PC-3 (cell line): ENCODE data around the gene YES1. TPM values are rescaled to one million over a fixed set of nuclear protein-coding genes. Genes with fewer than 3 reads are reported as not detected.
"Not testable (repeated sequence)": the region's sequence is repeated elsewhere in the genome, so short reads cannot be mapped to it uniquely, and the experiment has no call there.

Source experiments
- ATAC-seq: fragments of 200-7000 bp; cut with Tn5 transposase; 2 replicates; pipeline ENCODE4 v1.9.1; 2020; ENCODE audit warnings: mild to moderate bottlenecking, moderate library complexity
- BruUV-seq: library from RNA; stranded (reverse); fragments of 400-500 nt; replicated peaks from 2 replicates; lab custom pipeline; 2021; lab: Mats Ljungman, UMichigan
- CTCF ChIA-PET: fragments of 300-600 bp; sonication (Branson Sonifier 250); formaldehyde crosslinking; loops from one replicate; lab custom pipeline; 2022; ENCODE audit warnings: antibody characterized with exemption; lab: Charles Lee
- POLR2A ChIA-PET: fragments of 300-600 bp; sonication (Branson Sonifier 250); formaldehyde crosslinking; loops from one replicate; lab custom pipeline; 2022; ENCODE audit warnings: antibody characterized with exemption; ENCODE audit not compliant: unreplicated experiment; lab: Charles Lee
- DNase-seq: peaks from one replicate; pipeline ENCODE4 v3.0.0-alpha.2; 2015
- H2AFZ ChIP-seq: fragments of 300-600 bp; sonication (generic); 2 replicates; pipeline ENCODE4 v1.6.0; 2016; ENCODE audit warnings: antibody characterized with exemption, low read length
- H3F3A ChIP-seq: fragments of 300-600 bp; sonication (generic); one replicate; pipeline ENCODE4 v1.6.0; 2017; ENCODE audit warnings: antibody characterized with exemption, low read length, control low read depth, mild to moderate bottlenecking; ENCODE audit not compliant: unreplicated experiment
- H3K27ac ChIP-seq: fragments of 300-600 bp; sonication (generic); 2 replicates; pipeline ENCODE4 v1.5.1; 2016; ENCODE audit warnings: mild to moderate bottlenecking, low read length
- H3K27me3 ChIP-seq: fragments of 300-600 bp; sonication (generic); 2 replicates; pipeline ENCODE4 v1.6.1; 2016; ENCODE audit warnings: low read length, mixed read lengths
- H3K36me3 ChIP-seq: fragments of 300-600 bp; sonication (generic); 2 replicates; pipeline ENCODE4 v1.6.1; 2016; ENCODE audit warnings: low read depth, mixed run types, low read length, mixed read lengths
- H3K4me1 ChIP-seq: fragments of 300-600 bp; sonication (generic); 2 replicates; pipeline ENCODE4 v1.5.1; 2016; ENCODE audit warnings: low read length; ENCODE audit not compliant: insufficient read depth
- H3K4me2 ChIP-seq: fragments of 300-600 bp; sonication (generic); 2 replicates; pipeline ENCODE4 v1.6.0; 2016; ENCODE audit warnings: low read length
- H3K4me3 ChIP-seq: fragments of 300-600 bp; sonication (generic); 2 replicates; pipeline ENCODE4 v1.5.1; 2016; ENCODE audit warnings: mild to moderate bottlenecking, low read length, mixed read lengths
- H3K79me2 ChIP-seq: fragments of 300-600 bp; sonication (generic); 2 replicates; pipeline ENCODE4 v1.6.1; 2017; ENCODE audit warnings: low read length, mixed read lengths
- H3K9ac ChIP-seq: fragments of 300-600 bp; sonication (generic); 2 replicates; pipeline ENCODE4 v1.6.0; 2016; ENCODE audit warnings: mild to moderate bottlenecking, low read length
- H3K9me2 ChIP-seq: fragments of 300-600 bp; sonication (generic); replicated peaks from 2 replicates; pipeline ENCODE4 v1.6.1; 2016; ENCODE audit warnings: mixed run types, low read length, mixed read lengths
- H3K9me3 ChIP-seq: fragments of 300-600 bp; sonication (generic); 2 replicates; pipeline ENCODE4 v1.6.1; 2016; ENCODE audit warnings: low read length, mixed read lengths
- H4K20me1 ChIP-seq: fragments of 300-600 bp; sonication (generic); 2 replicates; pipeline ENCODE4 v1.6.1; 2016; ENCODE audit warnings: low read length, mixed read lengths
- CTCF ChIP-seq: fragments of 300-600 bp; sonication (generic); conservative IDR thresholded peaks from 2 replicates; pipeline ENCODE4 v1.5.1; 2017; ENCODE audit warnings: antibody characterized with exemption, low read depth, mild to moderate bottlenecking, low read length
- EZH2 ChIP-seq: fragments of 300-600 bp; sonication (generic); IDR thresholded peaks from one replicate; pipeline ENCODE4 v1.6.1; 2017; ENCODE audit warnings: antibody characterized with exemption, mild to moderate bottlenecking, low read length; ENCODE audit not compliant: unreplicated experiment
- EZH2phosphoT487 ChIP-seq: fragments of 300-600 bp; sonication (generic); IDR thresholded peaks from 2 replicates; pipeline ENCODE4 v1.6.1; 2018; ENCODE audit warnings: mild to moderate bottlenecking, antibody characterized with exemption, low read length, borderline replicate concordance
- intact Hi-C: fragments of 100-400 bp; cut with micrococcal nuclease; formaldehyde crosslinking; loops from 2 replicates; pipeline ENCODE4 v1.9.0; 2023
- total RNA-seq: library from RNA; depleted of rRNA; stranded (reverse); fragments of >200 nt; gene quantifications from 2 replicates; pipeline ENCODE4 v1.2.3, GENCODE V29; 2014

YES1 gene
- total RNA-seq, 1 experiment from 2014 or later = 73.5 TPM

DNA sequence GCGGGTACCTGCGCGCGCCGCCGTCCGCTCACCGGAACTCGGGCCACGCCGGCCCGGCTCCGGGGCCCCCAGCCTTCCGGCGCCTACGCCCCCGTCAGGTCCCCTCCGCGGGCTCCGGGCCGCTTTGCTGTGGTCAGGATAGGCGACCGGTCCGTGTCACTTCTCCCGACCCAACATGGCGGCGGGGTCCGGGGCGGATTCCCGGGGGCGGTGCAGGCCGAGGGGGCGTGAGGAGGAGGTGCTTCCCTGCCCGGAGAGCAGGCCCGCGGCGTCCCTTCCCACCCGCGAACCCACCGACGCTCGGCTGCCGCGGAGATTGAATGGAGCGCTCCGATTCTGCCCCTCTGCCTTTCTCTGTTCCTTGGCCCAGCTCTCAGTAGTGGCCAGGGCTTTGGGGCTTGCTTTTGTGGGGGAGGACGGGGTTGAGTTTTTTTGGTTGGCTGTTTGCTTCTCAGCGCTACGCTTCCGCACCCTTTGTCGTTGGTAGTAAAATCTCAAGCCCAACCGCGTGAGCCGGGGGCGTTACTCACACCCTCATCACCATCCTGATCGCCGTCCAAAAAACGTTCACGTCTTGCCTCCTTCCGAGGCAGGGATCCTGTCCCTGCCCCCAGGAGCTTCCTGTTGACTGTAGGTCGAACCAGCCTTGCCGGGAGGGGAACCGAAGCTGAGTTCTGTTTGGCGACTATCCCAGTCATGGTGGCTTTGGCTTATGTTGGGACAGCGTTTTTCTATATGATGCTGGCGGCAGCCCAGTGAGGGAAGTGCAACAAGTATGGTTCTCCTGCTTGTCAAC, 532 bp upstream of the YES1 start:
- Histone ChIP-seq H3K79me2 (peaks cover 42% of the 10 kb centered on the region), H3K9ac (peak overlapping the region; percentile 93), H2AFZ (peak overlapping the region; percentile 87), H3K4me1 (peaks cover 12% of the 10 kb centered on the region), H3K4me3 (peak overlapping the region; percentile 100), H3K36me3 (no peaks in the 10 kb centered on the region), H3K27me3 (no peaks in the 10 kb centered on the region), H3K9me3 (peaks cover 4% of the 10 kb centered on the region; the same call in 1 of the 2 replicates), H3K4me2 (peak overlapping the region; percentile 81), H3K27ac (peak overlapping the region; percentile 97), H3K9me2 (no peaks in the 10 kb centered on the region), H3F3A (no peaks in the 10 kb centered on the region), H4K20me1 (peaks cover 42% of the 10 kb centered on the region)
- peak; percentile 95 for DNase-seq
- no peak for TF ChIP-seq EZH2phosphoT487
- no peak for TF ChIP-seq EZH2
- no peak for TF ChIP-seq CTCF
- CTCF ChIA-PET = no interaction called here
- POLR2A ChIA-PET = no interaction called here
- intact Hi-C loops = loop anchor here (2.0 to 5.0 kb wide), 2 partner anchors 18 to 70 kb away; no protein-coding TSS in a partner anchor
- peak; percentile 67 for ATAC-seq
- TSS peak; percentile 80 for BruUV-seq

DNA sequence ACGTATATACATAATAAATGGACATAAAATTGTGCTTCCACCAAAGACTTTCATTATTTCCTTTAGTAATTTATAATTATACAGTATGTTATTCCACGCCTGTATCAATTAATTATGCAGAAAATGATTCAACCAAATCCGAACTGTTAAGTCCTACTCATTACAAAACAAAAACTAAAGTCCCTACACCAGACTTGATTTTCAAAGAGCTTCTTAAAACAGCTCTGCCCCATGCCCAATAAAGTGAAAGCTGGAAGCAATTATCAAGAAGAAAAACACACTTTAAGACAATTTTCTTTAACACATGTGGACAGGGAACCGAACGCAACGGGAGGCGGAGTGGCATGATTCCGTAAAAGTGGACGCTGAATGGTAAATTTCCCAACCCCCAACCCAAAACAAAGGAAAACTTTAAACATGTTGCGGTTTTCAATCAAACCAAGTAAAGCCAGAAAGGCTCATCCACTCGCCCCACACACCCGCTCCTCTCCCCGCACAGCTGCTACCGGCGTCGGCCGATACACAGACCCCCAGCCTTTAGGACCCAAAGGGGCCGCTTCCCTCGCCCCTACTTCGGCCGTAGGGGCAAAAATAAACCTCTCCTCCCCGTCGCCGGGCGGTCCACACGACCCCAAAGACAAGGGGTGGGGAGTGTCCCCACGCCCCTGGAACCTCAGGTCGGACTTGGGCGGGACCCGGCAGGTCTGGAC, 705 bp downstream of the YES1 start:
- DNase-seq = peak; percentile 37
- H3K9me3 ChIP-seq = peaks cover 4% of the 10 kb centered on the region; the same call in 1 of the 2 replicates
- H3K4me3 ChIP-seq = peak overlapping the region; percentile 100
- no peaks in the 10 kb centered on the region for H3K27me3 ChIP-seq
- H3K36me3 ChIP-seq = no peaks in the 10 kb centered on the region
- H3K79me2 ChIP-seq = peaks cover 55% of the 10 kb centered on the region
- peak overlapping the region; percentile 93 for H3K9ac ChIP-seq
- H2AFZ ChIP-seq = peak overlapping the region; percentile 57
- ATAC-seq = peak; percentile 20; the same call in 1 of the 2 replicates
- peaks cover 12% of the 10 kb centered on the region for H3K4me1 ChIP-seq
- H4K20me1 ChIP-seq = peaks cover 50% of the 10 kb centered on the region
- H3K9me2 ChIP-seq = no peaks in the 10 kb centered on the region
- BruUV-seq = TSS peak; percentile 48
- CTCF ChIA-PET = no interaction called here
- POLR2A ChIA-PET = no interaction called here
- TF ChIP-seq EZH2 = no peak
- H3K4me2 ChIP-seq = peak overlapping the region; percentile 82
- intact Hi-C loops = loop anchor here (5.0 kb wide), 1 partner anchor 69 kb away; no protein-coding TSS in a partner anchor
- H3F3A ChIP-seq = no peaks in the 10 kb centered on the region
- H3K27ac ChIP-seq = peak overlapping the region; percentile 97

DNA sequence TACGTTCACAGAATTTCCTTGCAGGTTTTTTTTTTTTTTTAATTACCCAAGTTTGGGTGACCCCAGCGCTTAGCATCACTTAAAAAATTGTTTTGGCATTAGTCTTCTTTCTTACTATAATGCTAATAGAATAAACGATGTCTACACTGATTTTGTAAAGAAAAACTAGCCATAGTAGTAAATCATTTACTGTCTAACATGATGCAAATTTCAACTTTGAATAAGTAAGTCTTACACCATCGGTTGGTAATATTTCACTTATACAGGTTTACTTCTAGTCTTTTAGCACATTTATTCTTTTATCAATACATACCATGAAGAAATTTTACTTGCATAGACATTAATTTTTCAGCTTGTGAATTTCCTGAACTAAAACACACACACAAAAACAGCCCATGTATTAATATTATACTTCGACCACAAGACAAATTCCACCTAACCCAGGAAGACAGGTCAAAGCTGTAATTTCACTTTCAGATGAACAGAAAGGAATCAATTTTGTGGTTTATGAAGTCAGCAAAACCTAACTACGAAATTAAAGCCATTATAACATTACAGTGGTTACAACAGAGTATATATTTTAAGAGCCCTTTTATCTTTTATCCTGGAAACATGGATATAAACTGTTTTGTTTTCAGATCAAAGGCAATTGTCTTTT, 1.9 kb downstream of the YES1 start:
- DNase-seq = no peak
- Histone ChIP-seq H3K9me3 (peaks cover 4% of the 10 kb centered on the region; the same call in 1 of the 2 replicates), H3F3A (no peaks in the 10 kb centered on the region), H3K27me3 (no peaks in the 10 kb centered on the region), H3K79me2 (peaks cover 67% of the 10 kb centered on the region), H3K4me2 (peak overlapping the region; percentile 82), H4K20me1 (peaks cover 62% of the 10 kb centered on the region), H3K36me3 (no peaks in the 10 kb centered on the region), H3K9ac (peak overlapping the region; percentile 93; the same call in 1 of the 2 replicates), H3K27ac (no peak overlapping the region), H3K9me2 (no peaks in the 10 kb centered on the region), H3K4me1 (peaks cover 12% of the 10 kb centered on the region), H2AFZ (no peak overlapping the region), H3K4me3 (peak overlapping the region; percentile 100)
- no peak for TF ChIP-seq EZH2
- no peak for TF ChIP-seq EZH2phosphoT487
- TF ChIP-seq CTCF = no peak
- intact Hi-C loops = loop anchor here (5.0 kb wide), 1 partner anchor 68 kb away; no protein-coding TSS in a partner anchor
- no peak for ATAC-seq
- CTCF ChIA-PET = no interaction called here
- BruUV-seq = no TSS peak
- POLR2A ChIA-PET = no interaction called here

- H3K4me2 ChIP-seq = peak overlapping the region; percentile 82
- BruUV-seq, H3K4me3 ChIP-seq, POLR2A ChIA-PET, H3K27me3 ChIP-seq, DNase-seq, H3K9me2 ChIP-seq, H3K27ac ChIP-seq, intact Hi-C loops, H3K36me3 ChIP-seq, H3K9ac ChIP-seq, ATAC-seq, H3K9me3 ChIP-seq, H2AFZ ChIP-seq, H3F3A ChIP-seq, CTCF ChIA-PET: not testable (repeated sequence)
- peaks cover 76% of the 10 kb centered on the region for H3K79me2 ChIP-seq
- H4K20me1 ChIP-seq = peaks cover 65% of the 10 kb centered on the region
- peaks cover 12% of the 10 kb centered on the region for H3K4me1 ChIP-seq
Measured at GRCh38 chr18:809228-809627, 2.8 kb downstream of the YES1 start.
